Measurements from ENCODE around the gene NADK. TPM values are rescaled to one million over a fixed set of nuclear protein-coding genes. Genes with fewer than 3 reads are reported as not detected.
"Not testable (repeated sequence)": the region's sequence is repeated elsewhere in the genome, so short reads cannot be mapped to it uniquely, and the experiment has no call there.

The NADK gene
- total and polyA plus RNA-seq, 3 experiments from 2014 or later = 29.9 to 77.0 (median 75.4) TPM

DNA sequence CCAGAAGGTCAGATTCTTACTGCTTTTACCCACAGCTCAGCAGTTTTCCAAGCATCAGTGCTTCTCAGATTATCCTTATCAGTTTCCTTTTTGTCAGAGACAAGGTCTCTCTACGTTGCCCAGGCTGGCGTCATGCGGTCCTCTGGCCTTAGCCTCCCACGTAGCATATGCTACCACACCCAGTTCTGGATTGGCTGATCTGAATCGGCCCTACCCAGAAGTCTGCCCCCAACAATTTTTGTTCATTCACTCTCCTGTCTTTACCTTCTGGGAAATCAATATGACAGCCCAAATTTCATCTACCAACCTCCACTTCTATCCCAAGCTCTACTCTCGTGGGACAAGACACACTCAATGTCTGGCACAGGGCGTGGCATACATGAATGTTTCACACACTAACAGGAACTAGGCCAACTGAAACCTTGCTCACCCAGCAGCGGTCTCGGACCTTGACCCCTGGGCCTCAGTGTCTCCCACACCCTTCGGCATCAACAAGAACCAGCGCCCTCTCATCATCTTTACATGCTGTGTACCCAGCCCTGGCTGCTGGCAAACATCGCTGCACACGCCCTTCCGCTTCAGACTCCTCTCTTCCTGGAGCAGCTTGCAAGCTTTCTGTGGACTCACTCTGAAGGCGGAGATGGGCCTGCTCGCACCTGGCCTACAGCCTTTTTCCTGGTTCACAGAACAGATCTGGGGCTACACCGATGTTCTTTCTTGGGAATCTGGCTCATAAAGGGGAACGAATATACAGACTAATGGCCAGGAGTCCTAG lies 63.0 kb downstream of the NADK start:
- H3K4me1 ChIP-seq (ENCODE audit: insufficient read depth, low read length); H3K9me3 ChIP-seq (ENCODE audit: low read length); H3K27me3 Mint-ChIP-seq; DNase-seq; H3K4me1 Mint-ChIP-seq; H3K27me3 ChIP-seq (ENCODE audit: insufficient read depth, low read length, poor library complexity, severe bottlenecking); H3K27ac ChIP-seq (ENCODE audit: low read depth, low read length); H3K4me3 Mint-ChIP-seq; H3K4me3 ChIP-seq (ENCODE audit: low read length); POLR2A ChIA-PET; CTCF ChIA-PET; H3K9me3 Mint-ChIP-seq: not testable (repeated sequence)
- Mint-ChIP-seq H3K27ac (peak overlapping the region in 1 of 8 donors; percentile 58), H3K36me3 (peaks cover 8 to 48% (median 18%) of the 10 kb centered on the region in 3 donors)
- H3K36me3 ChIP-seq (ENCODE audit: insufficient read depth, low read length) = peaks cover 16% of the 10 kb centered on the region

DNA sequence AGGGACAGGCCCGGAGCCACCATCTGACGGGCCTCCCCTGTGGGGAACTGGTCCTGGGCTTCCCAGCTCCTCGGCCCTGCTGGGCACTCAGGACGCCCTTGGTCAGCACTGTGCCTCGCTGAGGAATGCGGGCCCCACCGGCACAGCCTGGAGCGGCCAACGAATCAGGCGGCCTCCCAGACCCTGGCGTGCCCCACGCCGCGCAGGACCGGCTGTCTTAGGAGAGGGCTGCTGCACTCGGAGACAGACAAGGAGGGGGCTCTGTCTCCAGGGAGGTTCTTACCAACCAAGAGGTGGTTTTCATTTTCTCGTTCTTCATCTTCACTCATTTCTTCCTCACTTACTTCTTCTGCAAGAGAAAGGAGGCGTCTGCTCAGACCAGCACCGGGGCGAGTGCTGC lies 70.4 kb downstream of the NADK start:
- H3K4me3 ChIP-seq (ENCODE audit: low read length); DNase-seq; CTCF ChIA-PET; H3K36me3 ChIP-seq (ENCODE audit: insufficient read depth, low read length); H3K27me3 Mint-ChIP-seq; H3K9me3 Mint-ChIP-seq; H3K27ac Mint-ChIP-seq; H3K4me3 Mint-ChIP-seq; H3K27ac ChIP-seq (ENCODE audit: low read depth, low read length); H3K27me3 ChIP-seq (ENCODE audit: insufficient read depth, low read length, poor library complexity, severe bottlenecking); POLR2A ChIA-PET; H3K4me1 ChIP-seq (ENCODE audit: insufficient read depth, low read length); H3K9me3 ChIP-seq (ENCODE audit: low read length); H3K4me1 Mint-ChIP-seq: not testable (repeated sequence)
- peaks cover 0 to 21% (median 0%) of the 10 kb centered on the region in 3 donors for H3K36me3 Mint-ChIP-seq

DNA sequence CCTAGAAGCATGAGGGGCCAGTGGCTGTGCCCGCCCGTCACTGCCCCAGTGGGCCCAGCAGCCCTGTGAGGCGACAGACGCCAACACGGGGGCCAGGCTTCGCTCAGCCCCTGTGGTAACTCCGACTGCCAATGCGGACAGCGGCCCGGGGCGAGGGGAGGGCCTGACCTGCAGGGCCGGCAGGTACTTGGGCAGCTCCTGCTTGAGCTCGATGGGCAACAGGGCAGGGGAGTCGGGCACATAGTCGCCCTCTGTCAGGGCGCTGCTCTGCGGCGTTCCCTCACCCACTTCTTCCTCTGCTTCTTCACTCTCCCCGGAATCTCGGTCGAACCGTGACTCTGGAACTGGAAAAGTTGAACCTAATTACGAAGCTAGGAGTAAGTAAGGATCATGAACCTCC lies 71.0 kb downstream of the NADK start:
- H3K27ac Mint-ChIP-seq; CTCF ChIA-PET; H3K9me3 Mint-ChIP-seq; H3K27ac ChIP-seq (ENCODE audit: low read depth, low read length); H3K4me1 ChIP-seq (ENCODE audit: insufficient read depth, low read length); POLR2A ChIA-PET; H3K4me3 ChIP-seq (ENCODE audit: low read length); H3K27me3 ChIP-seq (ENCODE audit: insufficient read depth, low read length, poor library complexity, severe bottlenecking); H3K4me1 Mint-ChIP-seq; DNase-seq; H3K4me3 Mint-ChIP-seq; H3K36me3 ChIP-seq (ENCODE audit: insufficient read depth, low read length); H3K9me3 ChIP-seq (ENCODE audit: low read length); H3K27me3 Mint-ChIP-seq: not testable (repeated sequence)
- H3K36me3 Mint-ChIP-seq = peaks cover 0 to 23% (median 0%) of the 10 kb centered on the region in 3 donors

DNA sequence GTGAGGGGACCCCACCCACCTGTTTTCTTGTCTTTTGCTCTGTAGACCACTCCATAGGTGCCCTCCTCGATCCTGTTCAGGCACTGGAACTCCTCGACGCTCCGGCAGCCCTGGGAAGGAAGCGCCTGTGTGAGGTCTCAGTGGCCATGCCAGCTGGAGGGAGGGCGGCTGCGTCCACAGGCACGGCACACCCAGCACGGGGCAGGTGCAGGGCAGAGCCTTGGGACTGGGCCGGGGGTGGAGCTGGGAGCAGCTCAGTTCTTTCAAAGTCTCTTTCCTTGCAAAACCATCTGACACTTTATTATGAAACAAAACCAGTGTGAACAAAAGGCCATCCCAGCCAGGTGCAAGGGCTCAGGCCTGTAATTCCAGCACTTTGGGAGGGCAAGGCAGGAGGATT lies 72.6 kb downstream of the NADK start:
- H3K27me3 ChIP-seq (ENCODE audit: insufficient read depth, low read length, poor library complexity, severe bottlenecking); H3K27ac Mint-ChIP-seq; POLR2A ChIA-PET; H3K4me3 Mint-ChIP-seq; DNase-seq; H3K4me1 Mint-ChIP-seq; H3K36me3 ChIP-seq (ENCODE audit: insufficient read depth, low read length); H3K4me1 ChIP-seq (ENCODE audit: insufficient read depth, low read length); H3K9me3 Mint-ChIP-seq; H3K27me3 Mint-ChIP-seq; CTCF ChIA-PET; H3K9me3 ChIP-seq (ENCODE audit: low read length); H3K4me3 ChIP-seq (ENCODE audit: low read length); H3K27ac ChIP-seq (ENCODE audit: low read depth, low read length): not testable (repeated sequence)
- peaks cover 0 to 23% (median 0%) of the 10 kb centered on the region in 3 donors for H3K36me3 Mint-ChIP-seq

DNA sequence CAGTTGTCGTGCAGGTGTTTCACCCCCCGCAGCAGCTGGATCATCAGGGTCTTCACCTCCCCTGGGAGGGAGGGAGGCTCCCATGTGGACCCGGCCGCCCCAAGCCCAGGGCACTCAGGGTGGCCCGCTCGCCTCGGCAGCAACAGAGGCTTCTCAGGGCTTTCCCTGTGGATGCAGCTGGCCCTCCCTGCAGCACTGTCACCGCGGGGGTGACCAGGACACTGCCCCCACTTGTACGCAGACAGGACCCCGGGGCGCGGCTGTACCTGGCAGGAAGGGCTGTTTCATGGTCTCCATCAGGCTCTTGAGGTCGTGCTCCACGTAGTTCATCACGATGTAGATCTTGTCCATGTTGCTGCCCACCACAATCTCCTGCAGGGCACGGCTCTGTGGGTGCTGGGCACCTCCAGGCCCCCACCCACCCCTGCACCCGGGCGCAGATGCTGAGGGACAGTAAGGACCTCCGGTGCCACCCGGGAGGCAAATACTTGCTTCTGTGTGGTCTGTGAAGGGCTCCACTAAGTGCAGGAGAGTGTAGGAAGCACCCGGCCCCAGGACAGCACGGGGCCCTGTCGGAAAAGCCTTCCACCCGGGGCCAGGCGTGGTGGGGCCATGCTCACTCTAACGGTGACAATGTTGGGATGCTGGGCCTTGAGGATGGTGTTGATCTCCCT lies 73.8 kb downstream of the NADK start:
- H3K27me3 Mint-ChIP-seq, POLR2A ChIA-PET: not testable (repeated sequence)

DNA sequence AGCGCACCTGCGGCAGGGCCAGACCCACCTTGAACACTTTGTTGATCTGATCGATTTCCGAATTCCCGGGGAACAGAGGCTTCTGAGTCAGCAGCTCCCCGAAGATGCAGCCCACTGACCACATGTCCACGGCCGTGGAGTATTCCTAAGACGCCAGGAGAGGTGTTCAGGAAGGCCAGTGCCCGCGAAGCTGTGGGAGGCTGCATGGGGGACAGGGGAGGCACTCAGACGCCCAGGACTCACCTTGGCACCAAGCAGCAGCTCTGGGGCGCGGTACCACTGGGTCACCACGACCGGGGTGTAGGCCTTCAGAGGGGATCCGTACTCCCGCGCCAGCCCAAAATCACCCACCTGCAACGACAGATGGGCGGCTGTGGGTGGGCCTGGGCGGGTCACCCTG lies 74.5 kb downstream of the NADK start:
- H3K4me1 ChIP-seq (ENCODE audit: insufficient read depth, low read length) = no peaks in the 10 kb centered on the region
- Mint-ChIP-seq H3K36me3 (peaks cover 0 to 21% (median 0%) of the 10 kb centered on the region in 3 donors), H3K9me3 (no peaks in the 10 kb centered on the region), H3K27me3 (no peaks in the 10 kb centered on the region), H3K4me3 (no peak overlapping the region), H3K4me1 (no peaks in the 10 kb centered on the region), H3K27ac (no peak overlapping the region)
- H3K27ac ChIP-seq (ENCODE audit: low read depth, low read length) = no peak overlapping the region
- CTCF ChIA-PET = no interaction called here
- no peaks in the 10 kb centered on the region for H3K36me3 ChIP-seq (ENCODE audit: insufficient read depth, low read length)
- no peaks in the 10 kb centered on the region for H3K27me3 ChIP-seq (ENCODE audit: insufficient read depth, low read length, poor library complexity, severe bottlenecking)
- POLR2A ChIA-PET = no interaction called here
- H3K4me3 ChIP-seq (ENCODE audit: low read length) = no peak overlapping the region
- DNase-seq = no peak
- H3K9me3 ChIP-seq (ENCODE audit: low read length) = no peaks in the 10 kb centered on the region

More for the DNA sequence above, 73.8 kb downstream of the NADK start:
- DNase-seq; H3K4me1 ChIP-seq (ENCODE audit: insufficient read depth, low read length); H3K9me3 Mint-ChIP-seq; H3K27ac Mint-ChIP-seq; H3K36me3 ChIP-seq (ENCODE audit: insufficient read depth, low read length); H3K9me3 ChIP-seq (ENCODE audit: low read length); H3K27me3 ChIP-seq (ENCODE audit: insufficient read depth, low read length, poor library complexity, severe bottlenecking); H3K4me3 ChIP-seq (ENCODE audit: low read length); H3K27ac ChIP-seq (ENCODE audit: low read depth, low read length); H3K4me3 Mint-ChIP-seq; H3K4me1 Mint-ChIP-seq; CTCF ChIA-PET: not testable (repeated sequence)
- H3K36me3 Mint-ChIP-seq = peaks cover 0 to 21% (median 0%) of the 10 kb centered on the region in 3 donors

DNA sequence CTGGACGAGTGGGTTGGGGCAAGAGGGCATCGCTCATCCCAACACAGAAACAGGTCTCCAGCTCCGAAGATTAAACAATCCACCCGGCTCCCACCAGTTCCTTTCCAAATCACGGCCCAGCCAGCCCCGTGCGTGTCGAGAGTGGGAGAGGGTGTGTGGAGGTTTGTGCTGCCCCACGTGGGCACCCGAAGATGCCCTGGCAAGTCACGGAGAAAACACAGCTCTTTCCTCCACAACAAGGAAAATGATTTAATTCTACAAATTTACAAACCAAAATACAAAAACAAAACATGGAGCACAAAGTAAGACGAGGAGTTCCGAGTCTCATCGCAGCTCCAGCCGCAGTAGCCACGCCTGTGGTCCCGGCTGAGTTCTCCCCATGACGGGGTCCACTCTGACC lies 75.8 kb downstream of the NADK start:
- H3K4me1 Mint-ChIP-seq; DNase-seq; H3K9me3 ChIP-seq (ENCODE audit: low read length); POLR2A ChIA-PET; H3K27ac Mint-ChIP-seq; H3K27me3 Mint-ChIP-seq; H3K27me3 ChIP-seq (ENCODE audit: insufficient read depth, low read length, poor library complexity, severe bottlenecking); H3K4me3 ChIP-seq (ENCODE audit: low read length); H3K9me3 Mint-ChIP-seq; H3K4me3 Mint-ChIP-seq; H3K4me1 ChIP-seq (ENCODE audit: insufficient read depth, low read length); CTCF ChIA-PET; H3K27ac ChIP-seq (ENCODE audit: low read depth, low read length); H3K36me3 ChIP-seq (ENCODE audit: insufficient read depth, low read length): not testable (repeated sequence)
- peaks cover 0 to 18% (median 0%) of the 10 kb centered on the region in 3 donors for H3K36me3 Mint-ChIP-seq

All from CD8-positive, alpha-beta memory T cell (primary cell).